Stimulated activated CD8-positive, alpha-beta memory T cell treated with anti-CD3 and anti-CD28 coated beads, Interleukin-12 subunit alpha, Interleukin-12 subunit beta, amount 100 ng/mL, for 24 hours (primary cell): ENCODE data around the gene SMARCD2.
"Not testable (repeated sequence)": the region's sequence is repeated elsewhere in the genome, so short reads cannot be mapped to it uniquely, and the experiment has no call there.

ENCODE experiments used
- DNase-seq: peaks from one replicate; pipeline ENCODE4 v3.0.0-alpha.2; 2020; ENCODE audit errors: extremely low read depth

SMARCD2 gene

DNA sequence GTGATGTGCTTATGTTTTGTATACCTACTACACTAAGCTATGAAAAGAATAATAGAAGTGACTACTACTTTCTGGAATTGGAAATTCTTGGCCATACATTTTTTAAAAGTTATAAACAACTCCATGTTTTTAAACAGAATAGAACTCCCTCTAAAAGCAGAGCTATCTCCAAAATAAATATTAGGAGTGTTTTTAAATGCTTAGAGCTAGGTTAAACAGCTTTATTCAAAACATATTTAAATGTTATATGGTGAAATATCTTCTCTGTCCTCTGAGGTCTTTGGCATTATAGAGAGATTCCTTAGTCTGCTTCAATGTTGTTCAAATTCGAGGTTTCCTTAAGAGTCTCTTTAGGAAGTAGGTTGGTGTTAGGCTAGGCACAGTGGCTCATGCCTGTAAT is 38.2 kb downstream of the SMARCD2 start:
- DNase-seq: no peak

DNA sequence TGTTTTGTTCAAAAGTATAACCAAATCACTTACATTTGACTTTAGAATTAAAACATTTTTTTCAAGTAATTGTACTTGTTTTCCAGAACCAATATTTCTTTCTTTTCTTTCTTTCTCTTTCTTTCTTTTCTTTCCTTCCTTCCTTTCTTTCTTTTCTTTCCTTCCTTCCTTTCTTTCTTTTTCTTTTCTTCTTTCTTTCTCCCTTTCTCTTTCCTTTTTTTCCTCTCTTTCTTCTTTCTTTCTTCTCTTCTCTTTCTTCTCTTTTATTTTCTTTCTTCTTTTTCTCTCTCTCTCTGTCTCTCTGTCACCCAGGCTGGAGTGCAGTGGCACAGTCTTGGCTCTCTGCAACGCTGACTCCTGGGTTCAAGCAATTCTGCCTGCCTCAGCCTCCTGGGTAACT is 41.7 kb downstream of the SMARCD2 start:
- no peak for DNase-seq

DNA sequence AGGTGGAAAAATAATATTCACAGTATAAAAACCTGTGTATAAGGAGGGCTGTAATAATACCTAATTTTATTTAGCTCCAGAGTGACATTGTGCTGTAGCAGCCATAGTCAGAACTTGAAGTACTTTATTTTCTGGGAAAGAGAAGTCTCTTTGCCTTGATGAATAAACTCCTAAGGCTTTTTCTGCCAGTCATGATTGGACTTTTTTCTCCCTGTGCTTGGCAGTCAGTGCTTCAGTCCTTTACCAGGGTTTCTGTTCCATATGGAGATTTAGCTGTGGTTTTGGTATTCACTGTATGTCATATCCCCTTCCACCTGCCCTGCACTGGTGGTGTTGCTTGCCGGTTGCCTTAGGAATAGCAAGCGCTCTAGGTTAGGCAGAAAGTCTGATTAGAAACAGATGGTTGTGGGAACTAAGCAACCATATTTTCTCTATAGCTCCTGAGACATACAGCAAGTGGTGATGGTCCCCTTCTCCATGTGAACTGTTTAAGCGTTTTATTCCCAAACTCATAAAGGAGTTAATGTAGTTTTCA is 43.8 kb downstream of the SMARCD2 start:
- DNase-seq: no peak

DNA sequence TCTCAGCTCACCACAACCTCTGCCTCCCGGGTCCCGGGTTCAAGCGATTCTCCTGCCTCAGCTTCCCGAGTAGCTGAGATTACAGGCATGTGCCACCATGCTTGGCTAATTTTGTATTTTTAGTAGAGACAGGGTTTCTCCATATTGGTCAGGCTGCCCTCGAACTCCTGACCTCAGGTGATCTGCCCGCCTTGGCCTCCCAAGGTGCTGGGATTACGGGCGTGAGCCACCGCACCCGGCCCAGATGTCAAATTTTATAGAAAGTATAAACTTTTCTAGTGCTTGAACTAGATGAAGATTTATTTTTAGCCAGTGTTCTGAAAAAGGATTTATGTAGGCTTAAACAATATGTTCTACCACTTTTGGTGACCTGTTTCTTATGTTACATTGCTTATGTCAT is 46.1 kb downstream of the SMARCD2 start:
- DNase-seq: not testable (repeated sequence)

GRCh38 chr17:63792055-63792729 is 50.3 kb downstream of the SMARCD2 start:
- no peak for DNase-seq

DNA sequence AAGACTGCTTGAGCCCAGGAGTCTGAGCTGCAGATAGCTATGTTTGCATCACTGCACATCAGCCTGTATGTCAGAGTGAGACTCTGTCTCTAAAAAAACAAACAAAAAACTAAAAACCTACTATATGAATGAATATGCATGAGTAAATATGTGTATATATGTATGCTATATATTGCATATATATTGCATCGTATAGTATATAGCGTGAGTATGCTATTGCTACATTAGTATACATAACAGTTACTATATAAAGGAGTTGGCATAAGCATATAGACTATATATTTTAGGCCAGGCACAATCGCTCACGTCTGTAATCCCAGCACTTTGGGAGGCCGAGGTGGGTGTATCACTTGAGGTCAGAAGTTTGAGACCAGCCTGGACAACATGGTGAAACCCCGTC is 52.4 kb downstream of the SMARCD2 start:
- DNase-seq: no peak

GRCh38 chr17:63786971-63787711 is 55.3 kb downstream of the SMARCD2 start:
- DNase-seq: no peak

- no peak for DNase-seq
Observed at GRCh38 chr17:63786117-63786516, 56.4 kb downstream of the SMARCD2 start.

- DNase-seq: no peak
Observed at GRCh38 chr17:63785556-63785955, 56.9 kb downstream of the SMARCD2 start.

GRCh38 chr17:63783522-63783921 is 59.0 kb downstream of the SMARCD2 start:
- DNase-seq: no peak
